ENCODE results near the gene AOPEP.

Gene AOPEP

GRCh38 chr9:94717761-94718160 is 8.7 kb upstream of the AOPEP start:
- no peak for DNase-seq

GRCh38 chr9:94718936-94719335 is 7.6 kb upstream of the AOPEP start:
- no peak for DNase-seq

- no peak for DNase-seq
These were observed 6.6 kb upstream of the AOPEP start for GRCh38 chr9:94719878-94720277.

- DNase-seq, result no peak
These were observed 5.5 kb upstream of the AOPEP start for GRCh38 chr9:94720846-94721549.

- DNase-seq, result no peak
These were observed 4.7 kb upstream of the AOPEP start for GRCh38 chr9:94721754-94722153.

- DNase-seq, result no peak
These were observed 1.2 kb upstream of the AOPEP start for GRCh38 chr9:94725293-94725692.

GRCh38 chr9:94728719-94729118 is 2.2 kb downstream of the AOPEP start:
- DNase-seq, result no peak

- no peak for DNase-seq
These were observed 2.7 kb downstream of the AOPEP start for GRCh38 chr9:94729199-94729598.

GRCh38 chr9:94734054-94734754 is 7.7 kb downstream of the AOPEP start:
- no peak for DNase-seq

GRCh38 chr9:94736759-94737158 is 10.3 kb downstream of the AOPEP start:
- no peak for DNase-seq

GRCh38 chr9:94740145-94740840 is 13.8 kb downstream of the AOPEP start:
- DNase-seq, result no peak

GRCh38 chr9:94741866-94742265 is 15.4 kb downstream of the AOPEP start:
- no peak for DNase-seq

GRCh38 chr9:94743035-94743954 is 16.8 kb downstream of the AOPEP start:
- no peak for DNase-seq

- no peak for DNase-seq
These were observed 19.5 kb downstream of the AOPEP start for GRCh38 chr9:94745806-94746540.

GRCh38 chr9:94746541-94747370 is 20.3 kb downstream of the AOPEP start:
- DNase-seq, result no peak

- no peak for DNase-seq
These were observed 28.5 kb downstream of the AOPEP start for GRCh38 chr9:94754976-94755475.

GRCh38 chr9:94757158-94757557 is 30.7 kb downstream of the AOPEP start:
- no peak for DNase-seq

GRCh38 chr9:94758031-94758430 is 31.5 kb downstream of the AOPEP start:
- DNase-seq, result no peak

- no peak for DNase-seq
These were observed 32.4 kb downstream of the AOPEP start for GRCh38 chr9:94758880-94759279.

- no peak for DNase-seq
These were observed 33.5 kb downstream of the AOPEP start for GRCh38 chr9:94760010-94760409.

- no peak for DNase-seq
These were observed 34.2 kb downstream of the AOPEP start for GRCh38 chr9:94760660-94761059.

Measured in NCI-H774 (cell line).